Thyroid gland (tissue), 4 donors: ENCODE measurements around the gene SEL1L. TPM values are rescaled to one million over a fixed set of nuclear protein-coding genes. Genes with fewer than 3 reads are reported as not detected.

Experiments
- DNase-seq, 2 donors: peaks; one replicate each; pipeline ENCODE4 v3.0.0-alpha.2; 2019
- H3K27ac ChIP-seq, 3 donors: fragments of 200-600 bp; sonication (generic); 1 replicate in 2 of 3; 2 replicates in 1 of 3; pipeline ENCODE4 v1.5.1; 2016 to 2019; ENCODE audit warnings: mild to moderate bottlenecking in 1 of 3, moderate library complexity in 1 of 3
- H3K27me3 ChIP-seq: fragments of 200-600 bp; sonication (generic); one replicate; pipeline ENCODE4 v1.5.1; 2019
- H3K36me3 ChIP-seq, 2 donors: fragments of 200-600 bp; sonication (generic); one replicate each; pipeline ENCODE4 v1.5.1; 2016 to 2019
- H3K4me1 ChIP-seq, 2 donors: fragments of 200-600 bp; sonication (generic); one replicate each; pipeline ENCODE4 v1.5.1; 2017 to 2019
- H3K4me3 ChIP-seq, 3 donors: fragments of 200-600 bp; sonication (generic); replicated peaks in 1 of 3; 1 replicate in 2 of 3; 2 replicates in 1 of 3; pipeline ENCODE4 v1.5.1; 2016; ENCODE audit warnings: mild to moderate bottlenecking in 1 of 3
- H3K9me3 ChIP-seq: fragments of 200-600 bp; sonication (generic); one replicate; pipeline ENCODE4 v1.5.1; 2017
- CTCF ChIP-seq, 6 experiments: fragments of 200-600 bp in 3 of 6; fragments of 450-650 bp in 3 of 6; sonication (generic) in 3 of 6; IDR thresholded peaks; one replicate each; pipeline ENCODE4 v1.5.1; 2016 to 2019; ENCODE audit warnings: antibody characterized with exemption in 6 of 6, mild to moderate bottlenecking in 2 of 6, inconsistent platforms in 1 of 6, moderate library complexity in 1 of 6
- POLR2A ChIP-seq, 2 donors: fragments of 450-650 bp; IDR thresholded peaks; one replicate each; pipeline ENCODE4 v1.6.1; 2017; ENCODE audit warnings: antibody characterized with exemption in 2 of 2, mild to moderate bottlenecking in 2 of 2, moderate library complexity in 1 of 2
- WGBS, 2 donors: methylation state at CpG; one replicate each; pipeline ENCODE4 v1.1.5; 2017; 5-methylcytosine and 5-hydroxymethylcytosine counted together
- intact Hi-C: fragments of 100-400 bp; cut with DNase I; formaldehyde crosslinking; loops from one replicate; pipeline ENCODE4 v1.15.1; 2023
- total RNA-seq, 4 donors: library from RNA; depleted of rRNA; stranded (reverse); fragments of >200 nt; gene quantifications; one replicate each; pipeline ENCODE4 v1.2.3, GENCODE V29; 2016

SEL1L gene
- total RNA-seq, 4 donors from 2014 or later = 65.4 to 96.2 (median 89.6) TPM

GRCh38 chr14:81537193-81537592 lies 3.5 kb upstream of the SEL1L start:
- Histone ChIP-seq H3K9me3 (no peaks in the 10 kb centered on the region), H3K4me1 (peaks cover 4 to 7% of the 10 kb centered on the region in 2 donors), H3K4me3 (no peak overlapping the region), H3K36me3 (no peaks in the 10 kb centered on the region), H3K27ac (no peak overlapping the region), H3K27me3 (no peaks in the 10 kb centered on the region)
- WGBS, 2 donors = 71 to 75% methylated on average over 2 of the region's 2 CpGs
- TF ChIP-seq CTCF (IDR thresholded peaks at IDR 0.05) (no peak), POLR2A (IDR thresholded peaks at IDR 0.05) (no peak)
- intact Hi-C loops = no loop called here
- no peak for DNase-seq

- no peak for DNase-seq
- H3K36me3 ChIP-seq = no peaks in the 10 kb centered on the region
- TF ChIP-seq POLR2A (IDR thresholded peaks at IDR 0.05) (no peak), CTCF (IDR thresholded peaks at IDR 0.05) (no peak)
- H3K4me3 ChIP-seq = no peak overlapping the region
- 31 to 41% methylated on average over 2 of the region's 2 CpGs for WGBS, 2 donors
- no peaks in the 10 kb centered on the region for H3K9me3 ChIP-seq
- no peak overlapping the region for H3K27ac ChIP-seq
- H3K4me1 ChIP-seq = peaks cover 11 to 12% of the 10 kb centered on the region in 2 donors
- no peaks in the 10 kb centered on the region for H3K27me3 ChIP-seq
- intact Hi-C loops = no loop called here
Measured at GRCh38 chr14:81536241-81536771, 2.7 kb upstream of the SEL1L start.

- intact Hi-C loops = no loop called here
- no peak overlapping the region for H3K27ac ChIP-seq
- no peaks in the 10 kb centered on the region for H3K36me3 ChIP-seq
- peaks cover 11 to 12% of the 10 kb centered on the region in 2 donors for H3K4me1 ChIP-seq
- no peak for TF ChIP-seq CTCF (IDR thresholded peaks at IDR 0.05)
- TF ChIP-seq POLR2A (IDR thresholded peaks at IDR 0.05) = no peak
- H3K4me3 ChIP-seq = no peak overlapping the region
- no peaks in the 10 kb centered on the region for H3K9me3 ChIP-seq
- H3K27me3 ChIP-seq = no peaks in the 10 kb centered on the region
- WGBS, 2 donors = 71 to 73% methylated on average over 3 of the region's 3 CpGs
- DNase-seq = no peak
Measured at GRCh38 chr14:81535396-81536164, 1.9 kb upstream of the SEL1L start.

GRCh38 chr14:81534510-81535074 lies 939 bp upstream of the SEL1L start:
- WGBS, 2 donors = 94 to 95% methylated on average over 8 of the region's 8 CpGs
- Histone ChIP-seq H3K4me1 (peaks cover 12 to 18% of the 10 kb centered on the region in 2 donors), H3K36me3 (no peaks in the 10 kb centered on the region), H3K27ac (no peak overlapping the region), H3K27me3 (no peaks in the 10 kb centered on the region), H3K4me3 (no peak overlapping the region), H3K9me3 (no peaks in the 10 kb centered on the region)
- no peak for TF ChIP-seq POLR2A (IDR thresholded peaks at IDR 0.05)
- TF ChIP-seq CTCF (IDR thresholded peaks at IDR 0.05) = no peak
- no peak for DNase-seq
- intact Hi-C loops = no loop called here

- H3K4me1 ChIP-seq = peaks cover 15 to 25% of the 10 kb centered on the region in 2 donors
- TF ChIP-seq CTCF (IDR thresholded peaks at IDR 0.05) = no peak
- no peak for TF ChIP-seq POLR2A (IDR thresholded peaks at IDR 0.05)
- intact Hi-C loops = no loop called here
- WGBS, 2 donors = 0% methylated on average over 10 of the region's 10 CpGs
- no peaks in the 10 kb centered on the region for H3K27me3 ChIP-seq
- peak overlapping the region in 2 of 3 donors; percentile 50 to 59 for H3K27ac ChIP-seq
- H3K4me3 ChIP-seq = peak overlapping the region; percentile 68 to 99 (median 91)
- no peaks in the 10 kb centered on the region for H3K9me3 ChIP-seq
- no peak for DNase-seq
- H3K36me3 ChIP-seq = no peaks in the 10 kb centered on the region
Measured at GRCh38 chr14:81533212-81533535, 479 bp downstream of the SEL1L start.
